Muscle layer of duodenum (tissue), 2 donors: ENCODE results near the gene ACO2.
"Not testable (repeated sequence)": the region's sequence is repeated elsewhere in the genome, so short reads cannot be mapped to it uniquely, and the experiment has no call there.

Experiments used
- H3K27ac ChIP-seq: one replicate; pipeline ENCODE4 v1.7.0; 2013; ENCODE audit warnings: mild to moderate bottlenecking, low read length
- H3K27me3 ChIP-seq: one replicate; pipeline ENCODE4 v1.7.0; 2013; ENCODE audit warnings: low read depth, mild to moderate bottlenecking, control low read depth, low read length
- H3K36me3 ChIP-seq, 2 donors: one replicate each; pipeline ENCODE4 v1.7.0; 2013; ENCODE audit warnings: low read length in 2 of 2, control low read depth in 1 of 2, mild to moderate bottlenecking in 1 of 2; ENCODE audit not compliant: insufficient read depth in 2 of 2, control insufficient read depth in 1 of 2
- H3K4me1 ChIP-seq, 2 donors: one replicate each; pipeline ENCODE4 v1.7.0; 2013; ENCODE audit warnings: low read length in 2 of 2, mild to moderate bottlenecking in 2 of 2, control low read depth in 1 of 2, moderate library complexity in 1 of 2; ENCODE audit not compliant: insufficient read depth in 2 of 2, control insufficient read depth in 1 of 2
- H3K4me3 ChIP-seq, 2 donors: one replicate each; pipeline ENCODE4 v1.7.0; 2013; ENCODE audit warnings: low read length in 2 of 2, low read depth in 1 of 2, mild to moderate bottlenecking in 1 of 2
- H3K9me3 ChIP-seq, 2 donors: one replicate each; pipeline ENCODE4 v1.7.0; 2013; ENCODE audit warnings: low read length in 2 of 2, control low read depth in 1 of 2, mild to moderate bottlenecking in 1 of 2; ENCODE audit not compliant: control insufficient read depth in 1 of 2
- donor health status: healthy.

Gene ACO2

GRCh38 chr22:41555325-41555982 lies 86.5 kb downstream of the ACO2 start:
- H3K9me3 ChIP-seq: no peaks in the 10 kb centered on the region
- no peaks in the 10 kb centered on the region for H3K4me1 ChIP-seq
- H3K27ac ChIP-seq: no peak overlapping the region
- no peaks in the 10 kb centered on the region for H3K27me3 ChIP-seq
- no peaks in the 10 kb centered on the region for H3K36me3 ChIP-seq
- H3K4me3 ChIP-seq: no peak overlapping the region

GRCh38 chr22:41556561-41556960 lies 87.6 kb downstream of the ACO2 start:
- H3K27me3 ChIP-seq: no peaks in the 10 kb centered on the region
- H3K4me3 ChIP-seq: no peak overlapping the region
- H3K27ac ChIP-seq: no peak overlapping the region
- H3K9me3 ChIP-seq: no peaks in the 10 kb centered on the region
- H3K4me1 ChIP-seq: peaks cover 0 to 4% of the 10 kb centered on the region in 2 donors
- H3K36me3 ChIP-seq: no peaks in the 10 kb centered on the region

DNA sequence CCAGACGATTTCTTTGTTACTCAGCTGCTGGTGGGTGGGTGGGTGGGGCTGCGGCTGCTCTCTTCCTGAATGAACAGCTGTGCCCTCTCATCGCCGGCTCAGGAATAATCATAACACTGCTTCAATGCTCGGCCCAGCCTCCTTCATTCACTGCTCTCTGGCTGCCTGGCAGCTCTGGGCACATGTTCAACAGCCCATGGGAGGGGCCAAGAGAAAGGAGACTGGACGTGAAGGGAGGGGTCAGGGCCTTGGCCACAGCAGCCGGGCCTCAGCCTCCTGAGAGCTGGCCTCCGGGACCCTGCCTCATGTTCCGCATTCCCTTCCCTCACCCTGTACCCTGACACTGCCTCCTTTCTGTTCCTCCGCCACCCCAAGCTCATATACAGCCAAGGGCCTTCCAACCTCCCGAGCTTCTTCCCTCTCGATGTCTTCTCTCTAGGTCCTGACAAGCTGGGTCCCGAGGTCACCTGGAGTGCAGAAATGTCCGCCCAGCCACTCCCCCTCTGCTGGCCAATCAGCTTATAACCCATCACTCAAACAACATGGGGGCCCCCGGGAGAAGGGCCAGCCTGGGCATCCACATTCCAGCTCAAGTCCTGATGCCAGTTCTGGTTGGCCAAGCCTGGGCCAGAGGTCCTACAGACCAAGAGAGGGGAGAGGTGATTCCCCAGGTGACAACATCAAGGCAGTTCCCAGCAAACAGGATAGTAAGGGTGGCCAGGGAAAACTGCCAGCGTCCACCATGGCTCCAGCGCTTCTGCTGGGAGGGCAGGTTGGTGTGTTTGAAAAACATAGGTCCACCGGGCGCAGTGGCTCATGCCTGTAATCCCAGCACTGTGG lies 88.7 kb downstream of the ACO2 start:
- Histone ChIP-seq H3K27me3 (no peaks in the 10 kb centered on the region), H3K27ac (peak overlapping the region; percentile 45), H3K36me3 (no peaks in the 10 kb centered on the region), H3K4me1 (peaks cover 0 to 9% of the 10 kb centered on the region in 2 donors), H3K9me3 (no peaks in the 10 kb centered on the region), H3K4me3 (peak overlapping the region in 1 of 2 donors; percentile 11)

- H3K36me3 ChIP-seq, H3K4me3 ChIP-seq, H3K27ac ChIP-seq, H3K9me3 ChIP-seq, H3K4me1 ChIP-seq, H3K27me3 ChIP-seq: not testable (repeated sequence)
Measured at GRCh38 chr22:41558241-41558630, 89.3 kb downstream of the ACO2 start.

DNA sequence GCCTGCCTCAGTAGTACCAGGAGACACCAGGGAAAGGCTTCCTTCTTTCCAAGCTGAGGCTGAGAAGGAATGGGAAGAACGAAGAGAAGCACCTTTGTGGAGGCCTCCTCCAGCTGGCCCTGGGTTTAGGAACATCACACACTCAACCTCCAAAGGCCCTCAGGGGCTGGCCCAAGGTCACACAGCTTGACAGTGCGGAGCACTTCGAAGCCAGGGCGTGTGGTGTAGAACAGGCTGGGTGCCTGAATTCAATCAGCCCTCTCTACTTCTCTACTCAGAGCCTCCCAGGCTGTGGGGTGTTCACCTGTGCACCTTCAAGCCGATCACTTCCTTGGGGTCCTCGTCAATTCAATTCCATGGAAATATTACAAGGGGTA lies 91.2 kb downstream of the ACO2 start:
- Histone ChIP-seq H3K9me3 (no peaks in the 10 kb centered on the region), H3K27ac (no peak overlapping the region), H3K4me1 (peaks cover 0 to 9% of the 10 kb centered on the region in 2 donors), H3K4me3 (no peak overlapping the region), H3K27me3 (no peaks in the 10 kb centered on the region), H3K36me3 (no peaks in the 10 kb centered on the region)

- H3K27me3 ChIP-seq: no peaks in the 10 kb centered on the region
- H3K9me3 ChIP-seq: no peaks in the 10 kb centered on the region
- peak overlapping the region; percentile 42 to 54 for H3K4me3 ChIP-seq
- no peaks in the 10 kb centered on the region for H3K36me3 ChIP-seq
- H3K4me1 ChIP-seq: peaks cover 0 to 14% of the 10 kb centered on the region in 2 donors
- H3K27ac ChIP-seq: no peak overlapping the region
Measured at GRCh38 chr22:41561335-41561734, 92.4 kb downstream of the ACO2 start.

GRCh38 chr22:41561788-41562187 lies 92.9 kb downstream of the ACO2 start:
- no peak overlapping the region for H3K27ac ChIP-seq
- H3K4me1 ChIP-seq: peaks cover 0 to 14% of the 10 kb centered on the region in 2 donors
- H3K27me3 ChIP-seq: no peaks in the 10 kb centered on the region
- no peaks in the 10 kb centered on the region for H3K36me3 ChIP-seq
- H3K4me3 ChIP-seq: peak overlapping the region in 1 of 2 donors; percentile 54
- no peaks in the 10 kb centered on the region for H3K9me3 ChIP-seq

- Histone ChIP-seq H3K27me3 (no peaks in the 10 kb centered on the region), H3K36me3 (no peaks in the 10 kb centered on the region), H3K9me3 (no peaks in the 10 kb centered on the region), H3K4me3 (no peak overlapping the region), H3K27ac (no peak overlapping the region), H3K4me1 (peaks cover 0 to 14% of the 10 kb centered on the region in 2 donors)
Measured at GRCh38 chr22:41562461-41562860, 93.5 kb downstream of the ACO2 start.

GRCh38 chr22:41563051-41563711 lies 94.3 kb downstream of the ACO2 start:
- peaks cover 0 to 14% of the 10 kb centered on the region in 2 donors for H3K4me1 ChIP-seq
- no peak overlapping the region for H3K4me3 ChIP-seq
- H3K9me3 ChIP-seq: no peaks in the 10 kb centered on the region
- no peaks in the 10 kb centered on the region for H3K27me3 ChIP-seq
- no peak overlapping the region for H3K27ac ChIP-seq
- H3K36me3 ChIP-seq: no peaks in the 10 kb centered on the region

GRCh38 chr22:41564563-41564962 lies 95.6 kb downstream of the ACO2 start:
- no peaks in the 10 kb centered on the region for H3K9me3 ChIP-seq
- H3K4me3 ChIP-seq: no peak overlapping the region
- no peaks in the 10 kb centered on the region for H3K27me3 ChIP-seq
- no peak overlapping the region for H3K27ac ChIP-seq
- H3K36me3 ChIP-seq: no peaks in the 10 kb centered on the region
- peaks cover 0 to 14% of the 10 kb centered on the region in 2 donors for H3K4me1 ChIP-seq

- Histone ChIP-seq H3K9me3 (no peaks in the 10 kb centered on the region), H3K4me1 (peaks cover 0 to 14% of the 10 kb centered on the region in 2 donors), H3K27ac (no peak overlapping the region), H3K27me3 (no peaks in the 10 kb centered on the region), H3K4me3 (no peak overlapping the region), H3K36me3 (no peaks in the 10 kb centered on the region)
Measured at GRCh38 chr22:41565403-41566054, 96.6 kb downstream of the ACO2 start.
